ENCODE data around the gene ABR. TPM values are rescaled to one million over a fixed set of nuclear protein-coding genes. Genes with fewer than 3 reads are reported as not detected.

The ABR gene
- polyA plus RNA-seq, 3 donors = 19.8 to 160 (median 26.0) TPM

DNA sequence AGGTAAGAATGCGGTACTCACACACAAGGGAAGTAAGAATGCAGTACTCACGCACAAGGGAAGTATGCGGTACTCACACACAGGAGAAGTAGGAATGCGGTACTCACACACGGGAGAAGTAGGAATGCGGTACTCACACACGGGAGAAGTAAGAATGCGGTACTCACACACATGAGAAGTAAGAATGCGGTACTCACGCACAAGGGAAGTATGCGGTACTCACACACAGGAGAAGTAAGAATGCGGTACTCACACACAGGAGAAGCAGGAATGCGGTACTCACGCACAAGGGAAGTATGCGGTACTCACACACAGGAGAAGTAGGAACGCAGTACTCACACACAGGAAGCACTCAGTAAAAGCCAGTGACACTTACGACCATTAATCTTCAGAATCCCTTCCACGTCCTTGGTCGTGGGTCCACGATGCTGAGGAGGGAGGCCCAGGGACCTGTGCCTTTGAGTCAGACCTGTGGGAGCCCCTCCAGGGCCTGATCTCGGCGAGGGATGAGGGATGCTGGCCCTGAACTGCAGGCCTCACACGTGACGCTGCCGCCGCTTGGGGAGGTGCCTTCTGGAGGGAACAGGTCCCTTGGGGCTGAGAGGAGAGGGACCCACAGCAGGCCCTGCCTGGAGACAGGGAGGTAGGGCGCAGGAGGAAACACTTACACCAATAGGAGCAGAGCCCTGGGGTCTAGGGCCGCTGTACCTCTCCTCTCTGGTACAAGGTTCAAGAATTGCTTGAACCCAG is 20.2 kb downstream of the ABR start:
- DNase-seq = peak in 1 of 3 donors; percentile 23
- no peak overlapping the region for H3K4me3 ChIP-seq (replicated peaks in 1 of 3; ENCODE audit: low read depth in 2 of 3, low read length in 3 of 3)
- peaks cover 80% of the 10 kb centered on the region for H3K79me2 ChIP-seq (ENCODE audit: insufficient read depth, low read length)
- H3K27ac ChIP-seq (ENCODE audit: low read depth in 1 of 2, low read length in 2 of 2) = peak overlapping the region; percentile 36 to 53
- Mint-ChIP-seq H3K9me3 (peaks cover 0 to 7% (median 2%) of the 10 kb centered on the region in 7 donors), H3K27ac (peak overlapping the region in 4 of 7 donors; percentile 30 to 82 (median 66)), H3K4me1 (peaks cover 16% of the 10 kb centered on the region), H3K36me3 (peaks cover 6 to 32% of the 10 kb centered on the region in 2 donors), H3K27me3 (ENCODE audit: low read depth in 3 of 3) (no peaks in the 10 kb centered on the region), H3K4me3 (no peak overlapping the region)
- H2AFZ ChIP-seq (ENCODE audit: insufficient read depth, low read depth, low read length, poor library complexity, severe bottlenecking) = no peak overlapping the region
- whole genome bisulfite sequencing (ENCODE audit: insufficient coverage) = 89% methylated on average over 10 of the region's 28 CpGs
- peaks cover 0 to 5% of the 10 kb centered on the region in 2 donors for H3K9me3 ChIP-seq (replicated peaks in 1 of 2; ENCODE audit: control insufficient read depth in 1 of 2, insufficient read depth in 1 of 2, low read length in 2 of 2)
- H3K36me3 ChIP-seq (replicated peaks in 1 of 2; ENCODE audit: control insufficient read depth in 1 of 2, insufficient read depth in 2 of 2, low read length in 2 of 2) = peaks cover 2 to 7% of the 10 kb centered on the region in 2 donors
- intact Hi-C loops (cut with micrococcal nuclease) = loop anchor here in 1 of 2 donors (5.0 kb wide), 1 partner anchor 708 kb away; no protein-coding TSS in a partner anchor
- peaks cover 93% of the 10 kb centered on the region for H4K20me1 ChIP-seq (ENCODE audit: insufficient read depth, low read length)
- no peak overlapping the region for H3K9ac ChIP-seq (ENCODE audit: insufficient read depth, low read length, poor library complexity, severe bottlenecking)
- TF ChIP-seq, protein P1, sequence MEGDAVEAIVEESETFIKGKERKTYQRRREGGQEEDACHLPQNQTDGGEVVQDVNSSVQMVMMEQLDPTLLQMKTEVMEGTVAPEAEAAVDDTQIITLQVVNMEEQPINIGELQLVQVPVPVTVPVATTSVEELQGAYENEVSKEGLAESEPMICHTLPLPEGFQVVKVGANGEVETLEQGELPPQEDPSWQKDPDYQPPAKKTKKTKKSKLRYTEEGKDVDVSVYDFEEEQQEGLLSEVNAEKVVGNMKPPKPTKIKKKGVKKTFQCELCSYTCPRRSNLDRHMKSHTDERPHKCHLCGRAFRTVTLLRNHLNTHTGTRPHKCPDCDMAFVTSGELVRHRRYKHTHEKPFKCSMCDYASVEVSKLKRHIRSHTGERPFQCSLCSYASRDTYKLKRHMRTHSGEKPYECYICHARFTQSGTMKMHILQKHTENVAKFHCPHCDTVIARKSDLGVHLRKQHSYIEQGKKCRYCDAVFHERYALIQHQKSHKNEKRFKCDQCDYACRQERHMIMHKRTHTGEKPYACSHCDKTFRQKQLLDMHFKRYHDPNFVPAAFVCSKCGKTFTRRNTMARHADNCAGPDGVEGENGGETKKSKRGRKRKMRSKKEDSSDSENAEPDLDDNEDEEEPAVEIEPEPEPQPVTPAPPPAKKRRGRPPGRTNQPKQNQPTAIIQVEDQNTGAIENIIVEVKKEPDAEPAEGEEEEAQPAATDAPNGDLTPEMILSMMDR (IDR thresholded peaks at IDR 0.05) = no peak
- H3K4me2 ChIP-seq (replicated peaks; ENCODE audit: extremely low read depth, low read length, poor library complexity, severe bottlenecking) = no peak overlapping the region
- peaks cover 0 to 2% of the 10 kb centered on the region in 2 donors for H3K4me1 ChIP-seq (ENCODE audit: control insufficient read depth in 1 of 2, insufficient read depth in 2 of 2, low read length in 2 of 2)
- no peaks in the 10 kb centered on the region for H3K27me3 ChIP-seq (ENCODE audit: control insufficient read depth in 2 of 2, insufficient read depth in 2 of 2, low read length in 2 of 2)

DNA sequence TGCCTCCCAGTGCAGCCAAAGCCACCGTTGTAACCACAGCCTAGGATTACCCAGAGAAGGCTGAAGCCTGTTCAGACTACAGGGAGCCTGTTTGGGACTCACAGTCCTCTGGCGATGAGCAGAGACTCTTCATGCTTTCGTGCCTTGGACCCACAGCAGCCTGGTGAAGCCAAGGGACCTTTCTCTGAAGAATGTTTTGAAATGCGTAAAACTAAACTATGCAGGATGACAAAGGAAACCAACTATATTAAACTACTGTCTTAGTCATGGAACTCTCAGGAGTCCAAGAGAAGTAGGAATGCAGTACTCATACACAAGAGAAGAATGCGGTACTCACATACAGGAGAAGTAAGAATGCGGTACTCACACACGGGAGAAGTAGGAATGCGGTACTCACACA is 20.9 kb downstream of the ABR start:
- Histone ChIP-seq H3K4me2 (replicated peaks; ENCODE audit: extremely low read depth, low read length, poor library complexity, severe bottlenecking) (no peak overlapping the region), H3K4me3 (replicated peaks in 1 of 3; ENCODE audit: low read depth in 2 of 3, low read length in 3 of 3) (no peak overlapping the region), H4K20me1 (ENCODE audit: insufficient read depth, low read length) (peaks cover 93% of the 10 kb centered on the region), H3K9ac (ENCODE audit: insufficient read depth, low read length, poor library complexity, severe bottlenecking) (no peak overlapping the region), H3K27ac (ENCODE audit: low read depth in 1 of 2, low read length in 2 of 2) (peak overlapping the region in 1 of 2 donors; percentile 11), H3K4me1 (ENCODE audit: control insufficient read depth in 1 of 2, insufficient read depth in 2 of 2, low read length in 2 of 2) (peaks cover 0 to 2% of the 10 kb centered on the region in 2 donors), H2AFZ (ENCODE audit: insufficient read depth, low read depth, low read length, poor library complexity, severe bottlenecking) (no peak overlapping the region), H3K36me3 (replicated peaks in 1 of 2; ENCODE audit: control insufficient read depth in 1 of 2, insufficient read depth in 2 of 2, low read length in 2 of 2) (peaks cover 2 to 7% of the 10 kb centered on the region in 2 donors), H3K27me3 (ENCODE audit: control insufficient read depth in 2 of 2, insufficient read depth in 2 of 2, low read length in 2 of 2) (no peaks in the 10 kb centered on the region), H3K79me2 (ENCODE audit: insufficient read depth, low read length) (peaks cover 76% of the 10 kb centered on the region), H3K9me3 (replicated peaks in 1 of 2; ENCODE audit: control insufficient read depth in 1 of 2, insufficient read depth in 1 of 2, low read length in 2 of 2) (peaks cover 0 to 5% of the 10 kb centered on the region in 2 donors)
- Mint-ChIP-seq H3K27me3 (ENCODE audit: low read depth in 3 of 3) (no peaks in the 10 kb centered on the region), H3K36me3 (peaks cover 6 to 32% of the 10 kb centered on the region in 2 donors), H3K4me1 (peaks cover 16% of the 10 kb centered on the region), H3K4me3 (no peak overlapping the region), H3K27ac (peak overlapping the region in 2 of 7 donors; percentile 10 to 70), H3K9me3 (peaks cover 0 to 7% (median 2%) of the 10 kb centered on the region in 7 donors)
- TF ChIP-seq, protein P1 (IDR thresholded peaks at IDR 0.05) = no peak
- WGBS (ENCODE audit: insufficient coverage) = 100% methylated on average over 2 of the region's 8 CpGs
- intact Hi-C loops (cut with micrococcal nuclease) = loop anchor here in 1 of 2 donors (5.0 kb wide), 1 partner anchor 708 kb away; no protein-coding TSS in a partner anchor
- DNase-seq = no peak
